ENCODE data around the gene TAF7L.
"Not testable (repeated sequence)": the region's sequence is repeated elsewhere in the genome, so short reads cannot be mapped to it uniquely, and the experiment has no call there.

DNA sequence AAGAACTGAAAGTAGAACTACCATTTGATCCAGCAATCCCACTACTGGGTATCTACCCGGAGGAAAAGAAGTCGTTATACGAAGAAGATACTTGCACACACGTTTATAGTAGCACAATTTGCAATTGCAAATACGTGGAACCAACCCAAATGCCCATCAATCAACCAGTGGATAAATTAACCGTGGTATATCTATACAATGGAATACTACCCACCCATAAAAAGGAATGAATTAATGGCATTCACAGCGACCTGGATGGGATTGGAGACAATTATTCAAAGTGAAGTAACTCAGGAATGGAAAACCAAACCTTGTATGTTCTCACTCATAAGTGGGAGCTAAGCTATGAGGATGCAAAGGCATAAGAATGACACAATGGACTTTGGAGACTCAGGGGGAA is 43.2 kb upstream of the TAF7L start:
- TF ChIP-seq, protein P1, sequence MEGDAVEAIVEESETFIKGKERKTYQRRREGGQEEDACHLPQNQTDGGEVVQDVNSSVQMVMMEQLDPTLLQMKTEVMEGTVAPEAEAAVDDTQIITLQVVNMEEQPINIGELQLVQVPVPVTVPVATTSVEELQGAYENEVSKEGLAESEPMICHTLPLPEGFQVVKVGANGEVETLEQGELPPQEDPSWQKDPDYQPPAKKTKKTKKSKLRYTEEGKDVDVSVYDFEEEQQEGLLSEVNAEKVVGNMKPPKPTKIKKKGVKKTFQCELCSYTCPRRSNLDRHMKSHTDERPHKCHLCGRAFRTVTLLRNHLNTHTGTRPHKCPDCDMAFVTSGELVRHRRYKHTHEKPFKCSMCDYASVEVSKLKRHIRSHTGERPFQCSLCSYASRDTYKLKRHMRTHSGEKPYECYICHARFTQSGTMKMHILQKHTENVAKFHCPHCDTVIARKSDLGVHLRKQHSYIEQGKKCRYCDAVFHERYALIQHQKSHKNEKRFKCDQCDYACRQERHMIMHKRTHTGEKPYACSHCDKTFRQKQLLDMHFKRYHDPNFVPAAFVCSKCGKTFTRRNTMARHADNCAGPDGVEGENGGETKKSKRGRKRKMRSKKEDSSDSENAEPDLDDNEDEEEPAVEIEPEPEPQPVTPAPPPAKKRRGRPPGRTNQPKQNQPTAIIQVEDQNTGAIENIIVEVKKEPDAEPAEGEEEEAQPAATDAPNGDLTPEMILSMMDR (IDR thresholded peaks at IDR 0.05), result not testable (repeated sequence)
- not testable (repeated sequence) for TF ChIP-seq POLR2A (IDR thresholded peaks at IDR 0.05)
